Heart right ventricle (tissue), 16 donors: ENCODE results near the gene GBA2. TPM values are rescaled to one million over a fixed set of nuclear protein-coding genes. Genes with fewer than 3 reads are reported as not detected.

Experiments
- ATAC-seq, 8 donors: fragments of 200-7000 bp; cut with Tn5 transposase; one replicate each; pipeline ENCODE4 v1.9.1; 2020; ENCODE audit warnings: mild to moderate bottlenecking in 8 of 8, moderate library complexity in 8 of 8, moderate number of reproducible peaks in 1 of 8
- DNase-seq, 2 donors: peaks; one replicate each; pipeline ENCODE4 v3.0.0-alpha.2; 2020
- H3K27ac ChIP-seq, 10 donors: fragments of 200-600 bp; sonication (generic) in 2 of 10; one replicate each; pipeline versions ENCODE4 v1.5.0 to v1.8.0; 2020 to 2022; ENCODE audit warnings: mild to moderate bottlenecking in 3 of 10
- H3K27me3 ChIP-seq, 7 donors: fragments of 200-600 bp; one replicate each; pipeline ENCODE4 v1.8.0; 2021 to 2022; ENCODE audit warnings: mild to moderate bottlenecking in 2 of 7
- H3K36me3 ChIP-seq, 9 donors: fragments of 200-600 bp; sonication (generic) in 1 of 9; one replicate each; pipeline versions ENCODE4 v1.5.0 to v1.8.0; 2020 to 2022; ENCODE audit warnings: mild to moderate bottlenecking in 2 of 9
- H3K4me1 ChIP-seq, 9 donors: fragments of 200-600 bp; sonication (generic) in 1 of 9; one replicate each; pipeline versions ENCODE4 v1.5.0 to v1.8.0; 2020 to 2022; ENCODE audit warnings: mild to moderate bottlenecking in 4 of 9
- H3K4me3 ChIP-seq, 10 donors: fragments of 200-600 bp; sonication (generic) in 2 of 10; one replicate each; pipeline versions ENCODE4 v1.5.0 to v1.8.0; 2020 to 2022; ENCODE audit warnings: mild to moderate bottlenecking in 7 of 10, moderate library complexity in 2 of 10
- H3K9me3 ChIP-seq, 11 donors: fragments of 200-600 bp in 10 of 11; sonication (generic) in 2 of 11; one replicate each; pipeline versions ENCODE4 v1.5.0 to v1.8.0; 2013 to 2022; ENCODE audit warnings: mild to moderate bottlenecking in 2 of 11, control low read depth in 1 of 11, moderate library complexity in 1 of 11
- CTCF ChIP-seq, 9 donors: fragments of 200-600 bp; sonication (generic) in 2 of 9; IDR thresholded peaks; one replicate each; pipeline versions ENCODE4 v1.5.0 to v1.8.0; 2021 to 2022; ENCODE audit warnings: antibody characterized with exemption in 9 of 9, mild to moderate bottlenecking in 5 of 9, moderate library complexity in 1 of 9
- WGBS, 2 donors: extraction: QIAGEN DNeasy Blood & Tissue Kit; methylation state at CpG; one replicate each; pipeline ENCODE4 v1.1.7; 2013; ENCODE audit warnings: inconsistent platforms in 1 of 2; 5-methylcytosine and 5-hydroxymethylcytosine counted together
- intact Hi-C, 10 donors: fragments of 100-400 bp; cut with DNase I; formaldehyde crosslinking; loops; one replicate each; pipeline versions ENCODE4 v1.11.1 to v1.14.2; 2022
- polyA plus RNA-seq, 2 donors: library from polyadenylated mRNA; stranded (reverse); fragments of 200-250 nt; gene quantifications; one replicate each; pipeline ENCODE4 v1.2.3, GENCODE V29; 2013
- total RNA-seq, 10 donors: library from RNA; stranded (reverse); fragmentation: NEBNext Ultra II Directional in 3 of 10; extraction: Animal tissue kit (Norgen Biotek cat#: 25700) in 3 of 10; gene quantifications; one replicate each; pipeline versions ENCODE4 v1.2.1 to v1.2.4, GENCODE V29; 2021 to 2023
- donor health status: Arrhythmogenic right ventricular cardiomyopathy.
- donor health status: ischemic (EF 13 %, LVEDD 7.1; RV severe dilation, severe dysfunction).
- donor health status: healthy with polysubstance abuse.
- donor health status: DM: no; HTN: yes; CAD: no.
- donor health status: DM: no; HTN: no; CAD: no.
- donor health status: ischemic (EF 25% LVEDD 6.9; RV normal size, moderate dysfunction).
- donor health status: ischemic (EF 25% LVEDD 5.7; RV mildly dilated, moderate dysfunction).
- donor health status: healthy.
- donor health status: DM: yes; HTN: yes; CAD: no.
- donor health status: Ischemic cardiomyopathy.
- donor health status: ischemic (EF 35%, LVEDD 5.7; RV mildly dilated, moderate dysfunction).
- donor health status: nonischemic (EF 11% LVEDD 7.7; RV severe dilation, severe dysfunction).
- donor health status: DM: yes; HTN: yes; CAD: no.
- donor health status: PGD.
- donor health status: ischemic (EF 29% LVEDD 5.4; RV normal size, mild dysfunction).
- donor health status: nonischemic (EF 23%, LVEDD 6.1; RV moderate dilation, normal function).

GBA2 gene
- total and polyA plus RNA-seq, 12 donors = 47.4 to 102 (median 79.5) TPM

- DNase-seq (no peak), ATAC-seq (no peak)
- no peaks in the 10 kb centered on the region for H3K9me3 ChIP-seq
- peaks cover 15 to 100% (median 96%) of the 10 kb centered on the region in 9 donors for H3K36me3 ChIP-seq
- no peak overlapping the region for H3K27ac ChIP-seq
- H3K4me1 ChIP-seq = no peaks in the 10 kb centered on the region
- H3K4me3 ChIP-seq = no peak overlapping the region
- intact Hi-C loops = loop anchor here in 1 of 10 donors (5.0 kb wide), 1 partner anchor 1691 kb away; no protein-coding TSS in a partner anchor
- no peak for TF ChIP-seq CTCF (IDR thresholded peaks at IDR 0.05)
- 84 to 92% methylated on average over 11 of the region's 11 CpGs for WGBS, 2 donors
- H3K27me3 ChIP-seq = no peaks in the 10 kb centered on the region
Observed at GRCh38 chr9:35712762-35713400, 36.1 kb downstream of the GBA2 start.

- Histone ChIP-seq H3K27ac (no peak overlapping the region), H3K4me1 (no peaks in the 10 kb centered on the region), H3K36me3 (peaks cover 21 to 100% (median 96%) of the 10 kb centered on the region in 9 donors), H3K9me3 (no peaks in the 10 kb centered on the region), H3K27me3 (no peaks in the 10 kb centered on the region), H3K4me3 (no peak overlapping the region)
- no peak for TF ChIP-seq CTCF (IDR thresholded peaks at IDR 0.05)
- DNase-seq = no peak
- intact Hi-C loops = loop anchor here in 1 of 10 donors (5.0 kb wide), 1 partner anchor 1689 kb away; no protein-coding TSS in a partner anchor
- no peak for ATAC-seq
- 86 to 88% methylated on average over 21 of the region's 21 CpGs for WGBS, 2 donors
Observed at GRCh38 chr9:35711501-35712428, 37.3 kb downstream of the GBA2 start.

- intact Hi-C loops = loop anchor here in 1 of 10 donors (5.0 kb wide), 1 partner anchor 1689 kb away; no protein-coding TSS in a partner anchor
- Histone ChIP-seq H3K4me3 (no peak overlapping the region), H3K27ac (no peak overlapping the region), H3K27me3 (no peaks in the 10 kb centered on the region), H3K9me3 (no peaks in the 10 kb centered on the region), H3K4me1 (no peaks in the 10 kb centered on the region), H3K36me3 (peaks cover 21 to 100% (median 96%) of the 10 kb centered on the region in 9 donors)
- ATAC-seq = peak in 2 of 8 donors; percentile 5 to 17
- 58 to 65% methylated on average over 7 of the region's 7 CpGs for WGBS, 2 donors
- no peak for DNase-seq
- TF ChIP-seq CTCF (IDR thresholded peaks at IDR 0.05) = no peak
Observed at GRCh38 chr9:35710818-35711500, 38.1 kb downstream of the GBA2 start.

- intact Hi-C loops = no loop called here
- WGBS, 2 donors = 94 to 99% methylated on average over 4 of the region's 4 CpGs
Observed at GRCh38 chr9:35708146-35708545, 40.9 kb downstream of the GBA2 start.

More at GRCh38 chr9:35708146-35708545, 40.9 kb downstream of the GBA2 start:
- peaks cover 19 to 100% (median 96%) of the 10 kb centered on the region in 9 donors for H3K36me3 ChIP-seq
- H3K27me3 ChIP-seq = no peaks in the 10 kb centered on the region
- H3K4me1 ChIP-seq = peaks cover 0 to 10% (median 0%) of the 10 kb centered on the region in 9 donors
- no peak overlapping the region for H3K27ac ChIP-seq
- DNase-seq = no peak
- H3K4me3 ChIP-seq = no peak overlapping the region
- H3K9me3 ChIP-seq = no peaks in the 10 kb centered on the region
- no peak for TF ChIP-seq CTCF (IDR thresholded peaks at IDR 0.05)
- ATAC-seq = no peak
